Measurements from ENCODE around the gene NQO2.
"Not testable (repeated sequence)": the region's sequence is repeated elsewhere in the genome, so short reads cannot be mapped to it uniquely, and the experiment has no call there.

The NQO2 gene

DNA sequence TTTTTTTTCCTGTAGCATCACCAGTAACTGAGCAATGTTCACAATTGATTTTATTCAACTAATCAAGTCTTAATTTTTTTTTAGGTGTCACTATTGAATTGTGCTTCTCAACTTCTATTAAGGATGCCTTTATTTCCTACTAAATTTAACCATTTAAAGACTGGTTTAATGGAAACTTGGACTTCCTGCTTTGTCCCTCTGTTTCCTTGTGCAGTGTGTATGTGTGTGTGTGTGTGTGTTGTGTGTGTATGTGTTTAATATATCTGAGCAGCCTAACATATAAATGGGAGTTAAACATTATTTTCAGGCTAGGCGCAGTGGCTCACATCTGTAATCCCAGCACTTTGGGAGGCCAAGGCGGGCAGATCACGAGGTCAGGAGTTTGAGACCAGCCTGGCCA lies 30.1 kb upstream of the NQO2 start:
- H3K27ac ChIP-seq = no peak overlapping the region
- TF ChIP-seq, protein P1, sequence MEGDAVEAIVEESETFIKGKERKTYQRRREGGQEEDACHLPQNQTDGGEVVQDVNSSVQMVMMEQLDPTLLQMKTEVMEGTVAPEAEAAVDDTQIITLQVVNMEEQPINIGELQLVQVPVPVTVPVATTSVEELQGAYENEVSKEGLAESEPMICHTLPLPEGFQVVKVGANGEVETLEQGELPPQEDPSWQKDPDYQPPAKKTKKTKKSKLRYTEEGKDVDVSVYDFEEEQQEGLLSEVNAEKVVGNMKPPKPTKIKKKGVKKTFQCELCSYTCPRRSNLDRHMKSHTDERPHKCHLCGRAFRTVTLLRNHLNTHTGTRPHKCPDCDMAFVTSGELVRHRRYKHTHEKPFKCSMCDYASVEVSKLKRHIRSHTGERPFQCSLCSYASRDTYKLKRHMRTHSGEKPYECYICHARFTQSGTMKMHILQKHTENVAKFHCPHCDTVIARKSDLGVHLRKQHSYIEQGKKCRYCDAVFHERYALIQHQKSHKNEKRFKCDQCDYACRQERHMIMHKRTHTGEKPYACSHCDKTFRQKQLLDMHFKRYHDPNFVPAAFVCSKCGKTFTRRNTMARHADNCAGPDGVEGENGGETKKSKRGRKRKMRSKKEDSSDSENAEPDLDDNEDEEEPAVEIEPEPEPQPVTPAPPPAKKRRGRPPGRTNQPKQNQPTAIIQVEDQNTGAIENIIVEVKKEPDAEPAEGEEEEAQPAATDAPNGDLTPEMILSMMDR (conservative IDR thresholded peaks at IDR 0.05) = no peak
- no peak for TF ChIP-seq ZFX (IDR thresholded peaks at IDR 0.05)

DNA sequence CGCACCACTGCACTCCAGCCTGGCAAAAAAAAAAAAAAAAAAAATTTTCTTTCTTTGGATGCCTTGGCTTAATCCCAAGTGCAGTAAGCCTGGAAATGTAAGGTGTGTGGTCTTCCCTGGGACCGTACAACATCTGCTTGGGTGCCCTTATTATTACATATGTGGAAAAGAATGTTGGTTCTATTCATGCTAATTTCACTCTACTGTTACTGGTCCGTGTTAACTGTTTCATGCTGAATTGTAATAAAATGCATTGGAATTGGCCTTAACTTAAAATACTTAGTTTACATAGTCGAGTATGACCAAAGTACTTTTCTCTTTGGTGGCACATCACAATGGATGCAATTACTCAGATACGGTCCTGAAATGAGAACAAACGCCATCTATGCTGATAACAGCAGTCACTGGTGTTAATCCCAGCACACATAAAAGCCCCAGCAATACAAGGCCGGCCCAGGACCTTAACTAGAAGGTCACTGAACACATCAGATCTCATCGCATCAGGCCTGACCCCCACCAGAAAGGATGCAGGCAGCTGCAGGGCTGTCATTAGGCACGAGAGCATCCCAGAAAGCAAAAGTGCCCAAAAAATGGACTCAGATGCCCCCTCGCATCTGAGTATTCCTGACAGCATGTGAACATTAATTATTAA lies 29.5 kb upstream of the NQO2 start:
- peak overlapping the region; percentile 81 for H3K27ac ChIP-seq
- TF ChIP-seq ZFX (IDR thresholded peaks at IDR 0.05) = no peak
- TF ChIP-seq, protein P1 (conservative IDR thresholded peaks at IDR 0.05) = no peak

DNA sequence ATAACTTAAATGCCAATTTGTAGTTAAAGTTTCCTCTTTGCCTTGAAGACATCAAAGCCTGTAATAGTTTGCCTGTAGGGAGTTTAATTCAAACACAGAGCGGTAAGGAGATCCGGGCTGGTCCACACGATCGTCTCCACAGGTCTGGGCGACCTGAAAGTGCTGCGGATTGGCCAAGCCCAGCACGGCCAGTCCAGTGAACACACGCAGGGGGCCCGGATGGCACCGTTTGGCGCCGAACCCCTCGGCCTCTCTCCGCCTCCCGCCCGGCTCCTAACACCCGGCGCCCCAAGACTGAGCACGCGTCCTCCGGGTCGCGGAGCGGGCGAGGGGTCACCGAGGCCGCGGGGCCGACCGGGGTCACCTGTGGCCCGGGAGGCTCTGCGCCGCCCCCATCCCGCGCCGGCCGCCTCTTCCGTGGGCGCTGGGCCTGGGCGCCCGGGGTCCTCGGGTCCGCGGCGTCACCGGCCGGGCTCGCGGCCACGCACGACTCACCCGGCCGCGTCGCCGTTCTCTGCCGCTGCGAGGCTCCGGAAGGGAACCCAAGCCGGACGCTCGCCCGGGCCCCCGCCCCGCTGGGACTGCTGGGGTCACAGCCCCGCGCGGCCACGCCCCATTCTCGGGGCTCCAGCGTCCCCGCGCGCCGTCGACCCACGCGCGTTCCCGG lies 28.8 kb upstream of the NQO2 start:
- peak overlapping the region; percentile 81 for H3K27ac ChIP-seq

DNA sequence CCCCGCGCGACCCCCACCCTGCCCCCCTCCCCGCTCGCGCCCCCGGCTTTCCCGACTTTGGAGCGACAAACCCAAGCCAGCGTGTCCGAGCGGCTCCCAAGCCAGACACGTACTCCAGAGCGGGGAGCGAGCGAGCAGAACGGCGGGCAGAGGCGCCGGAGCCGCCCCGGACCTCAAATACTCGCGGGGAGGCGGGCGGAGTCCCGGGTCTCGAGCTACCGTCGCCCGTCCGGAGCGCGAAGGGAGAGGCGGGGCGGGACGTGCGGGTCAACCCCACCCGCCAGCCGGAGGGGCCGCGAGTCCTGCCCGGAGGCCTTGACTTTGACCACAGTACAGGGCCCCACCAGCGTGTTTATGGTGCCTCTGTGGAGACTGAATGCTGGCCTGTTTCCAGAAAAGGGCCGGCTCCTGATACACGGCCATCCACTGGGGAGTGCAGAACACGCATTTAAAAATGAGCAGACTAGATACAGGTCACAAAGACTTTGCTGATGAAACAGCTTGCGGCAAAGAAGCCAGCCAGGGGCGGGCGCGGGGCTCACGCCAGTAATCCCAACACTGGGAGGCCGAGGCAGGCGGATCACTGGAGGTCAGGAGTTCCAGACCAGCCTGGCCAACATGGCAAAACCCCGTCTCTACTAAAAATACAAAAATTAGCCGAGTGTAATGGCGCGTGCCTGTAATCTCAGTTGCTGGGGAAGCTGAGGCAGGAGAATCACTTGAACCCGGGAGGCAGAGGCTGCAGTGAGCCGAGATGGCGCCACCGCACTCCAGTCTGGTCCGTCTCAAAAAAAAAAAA lies 28.1 kb upstream of the NQO2 start, which contains the start of gene SERPINB6:
TSS of gene SERPINB6 (minus strand) at position 148 of the 799 bp plus-strand sequence. CDS start 12,235 bp downstream, outside the sequence.
- peak within 1 kb of the TSS; percentile 81 for H3K27ac ChIP-seq
- TF ChIP-seq ZFX (IDR thresholded peaks at IDR 0.05) = no peak; the same call in none of the 2 replicates
- TF ChIP-seq, protein P1 (conservative IDR thresholded peaks at IDR 0.05) = 0 out of 2 replicates have a peak, but pooled peaks have one; percentile 10

More for the DNA sequence above, 28.8 kb upstream of the NQO2 start:
- TF ChIP-seq, protein P1 (conservative IDR thresholded peaks at IDR 0.05) = no peak
- TF ChIP-seq ZFX (IDR thresholded peaks at IDR 0.05) = peak; percentile 64

DNA sequence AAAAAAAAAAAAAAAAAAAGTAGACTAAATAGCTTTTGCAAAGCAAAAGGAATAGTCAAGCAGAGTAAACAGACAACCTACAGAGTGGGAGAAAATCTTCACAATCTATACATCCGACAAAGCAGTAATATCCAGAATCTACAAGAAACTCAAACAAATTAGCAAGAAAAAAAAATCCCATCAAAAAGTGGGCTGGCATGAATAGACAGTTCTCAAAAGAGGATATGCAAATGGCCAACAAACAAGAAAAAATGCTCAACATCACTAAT lies 27.5 kb upstream of the NQO2 start:
- H3K27ac ChIP-seq = peak overlapping the region; percentile 81

DNA sequence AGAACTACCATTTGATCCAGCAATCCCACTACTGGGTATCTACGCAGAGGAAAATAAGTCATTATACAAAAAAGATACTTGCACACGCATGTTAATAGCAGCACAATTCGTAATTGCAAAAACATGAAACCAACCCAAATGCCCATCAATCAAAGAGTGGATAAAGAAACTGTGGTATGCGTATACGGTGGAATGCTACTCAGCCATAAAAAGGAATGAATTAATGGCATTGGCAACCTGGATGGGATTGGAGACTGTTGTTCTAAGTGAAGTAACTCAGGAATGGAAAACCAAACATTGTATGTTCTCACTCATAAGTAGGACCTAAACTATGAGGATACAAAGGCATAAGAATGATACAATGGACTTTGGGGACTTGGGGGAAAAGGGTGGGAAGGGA lies 27.0 kb upstream of the NQO2 start:
- H3K27ac ChIP-seq = not testable (repeated sequence)

DNA sequence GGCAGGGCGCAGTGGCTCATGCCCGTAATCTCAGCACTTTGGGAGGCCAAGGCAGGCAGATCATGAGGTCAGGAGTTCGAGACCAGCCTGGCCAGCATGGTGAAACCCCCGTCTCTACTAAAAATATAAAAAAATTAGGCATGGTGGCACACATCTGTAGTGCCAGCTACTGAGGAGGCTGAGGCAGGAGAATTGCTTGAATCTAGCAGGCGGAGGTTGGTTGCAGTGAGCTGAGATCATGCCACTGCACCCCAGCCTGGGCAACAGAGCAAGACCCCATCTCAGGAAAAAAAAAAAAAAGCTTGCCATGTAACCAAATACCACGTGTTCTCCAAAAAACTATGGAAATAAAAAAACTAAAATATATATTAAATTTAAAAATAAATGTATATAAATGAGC lies 26.5 kb upstream of the NQO2 start:
- H3K27ac ChIP-seq = not testable (repeated sequence)

DNA sequence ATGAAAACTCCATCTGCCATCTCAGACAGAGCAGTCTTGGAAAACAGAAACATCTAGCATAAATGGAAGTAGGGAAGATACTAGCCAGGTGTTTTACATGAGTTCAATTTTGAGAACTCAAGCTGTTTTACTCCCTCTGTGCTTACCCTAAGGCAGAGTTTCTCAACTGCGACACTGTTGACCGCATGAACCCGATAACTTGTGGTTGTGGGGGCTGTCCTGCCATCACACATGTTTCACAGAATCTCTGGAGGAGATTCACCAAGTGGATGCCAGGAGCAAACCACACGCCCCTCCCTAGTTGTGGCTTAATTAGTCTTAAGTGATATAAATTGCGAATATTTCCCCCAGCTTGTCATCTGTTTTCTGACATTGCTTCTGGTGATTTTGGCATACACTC lies 26.0 kb upstream of the NQO2 start:
- TF ChIP-seq ZFX (IDR thresholded peaks at IDR 0.05) = no peak
- TF ChIP-seq, protein P1 (conservative IDR thresholded peaks at IDR 0.05) = no peak
- no peak overlapping the region for H3K27ac ChIP-seq

All from C4-2B (cell line).